Muscle of arm (tissue), 12 donors: ENCODE data around the gene RFX7. TPM values are rescaled to one million over a fixed set of nuclear protein-coding genes. Genes with fewer than 3 reads are reported as not detected.
"Not testable (repeated sequence)": the region's sequence is repeated elsewhere in the genome, so short reads cannot be mapped to it uniquely, and the experiment has no call there.

Source experiments
- DNase-seq: peaks from one replicate; pipeline ENCODE4 v3.0.0-alpha.2; 2013
- polyA plus RNA-seq, 12 donors: library from polyadenylated mRNA; unstranded; fragments of 120-200 nt; gene quantifications; one replicate each; pipeline ENCODE4 v1.2.1, GENCODE V29; 2013; ENCODE audit not compliant: insufficient read length in 12 of 12

Gene RFX7
- polyA plus RNA-seq, 12 donors: 14.2 to 28.2 (median 15.1) TPM; not detected in 1

DNA sequence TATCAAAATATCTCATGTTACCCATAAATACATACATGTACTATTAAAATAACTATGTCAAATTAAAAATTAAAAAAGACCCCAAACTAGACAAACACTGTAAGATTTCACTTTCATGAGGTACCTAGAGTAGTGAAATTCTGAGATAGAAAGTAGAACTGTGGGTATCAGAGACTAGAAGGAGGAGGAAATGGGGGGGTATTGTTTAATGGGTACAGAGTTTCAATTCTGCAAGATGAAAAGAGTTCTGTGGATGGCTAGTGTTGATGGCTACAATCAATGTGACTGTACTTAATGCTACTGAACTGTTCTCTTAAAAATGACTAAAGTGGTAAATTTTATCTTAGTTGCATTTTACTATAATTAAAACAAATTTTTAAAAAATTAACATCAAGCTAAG is 36.6 kb downstream of the RFX7 start:
- DNase-seq: no peak

DNA sequence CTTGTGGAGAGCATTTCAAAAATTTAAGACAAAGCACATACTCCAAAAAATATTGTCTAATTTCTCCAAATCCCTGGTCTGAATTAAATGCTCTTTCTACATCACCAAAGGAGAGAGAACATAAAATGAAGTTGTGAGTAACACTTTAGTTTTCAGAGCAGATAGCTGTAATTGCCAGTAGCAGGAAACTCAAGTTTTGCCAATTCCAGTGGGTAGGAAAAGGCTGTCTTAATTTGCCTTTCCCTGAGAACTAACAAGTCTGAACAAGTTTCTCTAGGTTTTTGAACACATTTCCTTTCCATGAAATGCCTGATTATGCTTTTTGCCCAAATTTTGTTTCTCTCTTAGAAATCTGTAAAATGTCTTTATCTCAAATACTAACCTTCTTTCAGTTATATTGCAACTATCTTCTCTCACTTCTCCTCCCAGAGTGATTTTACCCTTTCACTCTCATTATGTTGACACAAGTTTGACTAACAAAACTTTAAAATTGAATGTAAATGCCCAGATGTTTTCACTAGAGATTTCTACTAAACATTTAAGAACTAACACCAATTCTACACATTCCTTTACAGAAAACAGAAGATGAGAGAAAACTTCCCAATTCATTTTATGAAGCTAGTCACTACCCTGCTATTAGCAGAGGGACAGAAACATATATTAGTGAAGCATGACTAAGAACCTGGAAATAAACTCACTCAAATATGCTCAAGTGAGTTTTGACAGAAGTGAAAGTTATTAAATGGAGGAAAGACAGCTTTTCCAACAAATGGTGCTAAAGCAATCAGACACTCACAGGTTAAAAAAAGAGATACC is 38.4 kb downstream of the RFX7 start:
- DNase-seq: no peak

DNA sequence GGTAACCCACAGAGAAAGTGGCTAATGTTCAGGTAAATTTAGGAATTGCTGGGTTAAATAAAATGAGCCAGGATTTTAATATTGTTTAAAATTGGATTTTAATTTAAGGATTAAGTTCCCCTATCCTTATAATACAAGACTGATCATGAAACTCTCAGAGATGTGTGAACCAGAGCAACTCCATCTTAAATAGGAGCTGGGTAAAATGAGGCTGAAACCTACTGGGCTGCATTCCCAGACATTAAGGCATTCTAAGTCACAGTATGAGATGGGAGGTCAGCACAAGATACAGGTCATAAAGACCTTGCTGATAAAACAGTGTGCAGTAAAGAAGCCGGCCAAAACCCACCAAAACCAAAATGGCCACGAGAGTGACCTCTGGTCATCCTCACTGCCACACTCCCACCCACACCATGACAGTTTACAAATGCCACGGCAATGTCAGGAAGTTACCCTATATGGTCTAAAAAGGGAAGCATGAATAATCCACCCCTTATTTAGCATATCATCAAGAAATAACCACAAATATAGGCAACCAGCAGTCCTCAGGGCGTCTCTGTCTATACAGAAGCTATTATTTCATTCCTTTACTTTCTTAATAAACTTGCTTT is 40.3 kb downstream of the RFX7 start:
- DNase-seq: not testable (repeated sequence)

DNA sequence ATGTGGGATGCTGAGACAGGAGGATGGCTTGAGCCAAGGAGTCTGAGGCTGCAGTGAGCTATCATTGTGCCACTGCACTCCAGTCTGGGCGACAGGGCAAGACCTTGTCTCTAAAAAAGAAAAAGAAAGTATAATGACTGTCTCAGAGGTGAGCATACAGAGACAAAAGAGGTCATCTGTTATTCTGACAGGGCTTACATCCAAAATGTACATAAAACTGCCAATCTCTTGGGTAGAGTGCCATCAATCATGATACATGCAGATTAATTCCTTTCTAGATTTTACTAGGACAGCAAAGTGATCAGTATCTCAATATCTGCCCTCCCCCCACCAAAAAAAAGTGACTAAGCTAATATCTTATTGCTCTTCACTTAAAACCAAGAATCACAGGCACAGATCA is 41.0 kb downstream of the RFX7 start:
- no peak for DNase-seq

DNA sequence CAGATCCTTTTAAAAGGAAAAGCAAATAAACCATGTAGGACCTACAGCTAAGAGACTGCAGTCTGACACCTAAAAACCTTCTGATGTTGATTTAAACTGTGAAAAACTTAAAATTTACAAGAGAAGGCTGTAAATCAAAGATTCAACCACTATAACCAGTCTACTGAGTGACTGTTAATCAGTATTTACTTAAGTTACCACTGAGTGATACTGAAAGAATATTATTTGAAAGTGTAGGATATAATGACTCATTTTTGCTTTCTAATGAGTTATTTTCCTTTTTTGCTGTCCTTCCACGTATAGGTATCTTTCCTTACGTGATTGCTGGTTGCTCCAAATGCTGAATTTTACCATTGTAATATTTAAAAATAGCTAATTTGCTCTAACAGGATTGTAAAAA is 44.6 kb downstream of the RFX7 start:
- no peak for DNase-seq

DNA sequence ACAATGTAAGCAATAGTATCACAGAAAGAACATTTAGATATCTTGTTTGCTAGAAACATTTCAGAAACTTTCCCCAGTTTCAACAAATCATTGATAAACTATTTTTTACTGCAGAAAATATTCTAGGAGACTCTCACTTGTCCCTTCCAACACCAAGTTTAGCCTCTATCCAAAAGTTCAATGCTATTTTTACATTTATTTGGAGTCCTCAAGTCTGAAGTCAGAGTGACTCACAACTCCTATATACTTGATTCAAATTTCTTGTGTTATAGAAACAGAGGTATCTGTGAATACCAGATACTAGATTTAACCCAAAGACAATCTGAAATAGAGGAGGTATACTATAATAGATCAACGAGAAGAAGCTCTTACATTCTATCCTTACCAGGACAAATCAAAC is 49.6 kb downstream of the RFX7 start:
- no peak for DNase-seq

DNA sequence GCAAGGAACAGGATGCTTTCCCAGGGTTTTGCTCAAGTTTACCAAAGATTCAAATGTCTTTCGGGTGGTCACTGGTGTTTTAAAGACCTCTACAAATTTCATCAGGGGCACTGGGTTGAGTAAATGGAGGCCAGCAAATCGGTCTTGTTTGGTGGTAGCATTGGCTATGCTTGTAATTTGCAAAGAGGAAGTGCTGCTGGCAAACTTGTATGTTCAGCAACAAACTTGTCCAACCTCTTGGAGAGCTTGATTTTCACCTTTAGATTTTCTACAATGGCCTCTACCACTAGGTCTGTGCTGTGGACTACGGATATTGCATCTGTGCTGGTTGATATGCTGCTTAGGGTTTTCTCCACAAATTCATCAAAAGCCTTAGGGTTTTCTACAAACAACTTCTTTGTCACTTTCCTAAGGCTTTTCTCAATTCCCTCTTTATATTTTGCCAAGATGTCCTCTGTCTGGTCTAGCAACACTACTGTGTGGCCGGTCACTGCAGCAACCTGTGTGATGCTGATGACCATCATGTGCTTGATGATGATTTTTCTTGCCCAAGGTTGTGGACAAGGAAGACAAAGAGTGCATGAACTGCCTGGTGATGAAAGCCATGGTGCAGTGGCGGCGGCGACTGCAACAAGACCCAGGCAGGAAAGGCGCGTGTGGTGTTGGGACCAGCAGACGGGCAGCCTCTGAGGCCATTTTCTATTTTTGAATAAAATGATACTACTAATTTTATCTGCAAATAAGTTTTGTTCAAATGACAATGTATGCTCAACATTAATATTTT is 50.8 kb downstream of the RFX7 start:
- DNase-seq: no peak

DNA sequence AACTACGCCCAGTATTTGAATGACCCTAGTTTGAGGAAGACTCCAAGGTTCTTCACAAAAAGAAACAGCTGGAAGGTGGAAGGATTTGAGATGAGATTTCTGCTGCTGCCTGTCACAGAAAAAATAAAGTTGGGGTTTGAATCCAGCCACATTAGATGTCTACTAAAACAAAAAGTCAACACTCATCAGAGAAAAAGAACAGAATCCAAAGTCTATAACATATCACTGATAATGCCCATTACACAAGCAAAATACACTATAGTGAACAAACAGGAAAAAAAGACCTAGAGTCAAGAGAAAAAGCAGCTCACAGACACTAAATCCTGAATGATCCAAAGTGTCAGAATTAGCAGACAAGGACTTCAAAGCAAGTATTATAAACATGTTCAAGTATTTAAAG is 56.0 kb downstream of the RFX7 start:
- DNase-seq: no peak

DNA sequence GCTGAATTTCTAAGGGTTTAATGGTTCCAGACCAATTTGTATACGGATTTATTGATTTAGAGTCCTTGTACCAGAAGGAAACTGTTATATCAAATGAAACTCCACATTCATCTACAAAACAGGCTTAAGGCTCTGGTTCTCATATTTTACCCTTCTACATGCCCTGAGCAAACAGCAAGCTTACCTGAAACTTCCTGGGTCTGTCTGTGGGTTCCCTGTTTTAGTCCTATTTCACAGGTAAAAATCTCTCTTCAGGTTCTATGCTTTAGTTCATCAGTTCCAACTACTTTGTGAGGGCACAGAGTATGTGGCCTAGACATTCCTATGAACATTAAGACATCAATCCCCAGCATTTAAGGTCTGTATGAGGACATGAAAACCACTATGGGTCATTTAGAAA is 57.7 kb downstream of the RFX7 start:
- DNase-seq: no peak

DNA sequence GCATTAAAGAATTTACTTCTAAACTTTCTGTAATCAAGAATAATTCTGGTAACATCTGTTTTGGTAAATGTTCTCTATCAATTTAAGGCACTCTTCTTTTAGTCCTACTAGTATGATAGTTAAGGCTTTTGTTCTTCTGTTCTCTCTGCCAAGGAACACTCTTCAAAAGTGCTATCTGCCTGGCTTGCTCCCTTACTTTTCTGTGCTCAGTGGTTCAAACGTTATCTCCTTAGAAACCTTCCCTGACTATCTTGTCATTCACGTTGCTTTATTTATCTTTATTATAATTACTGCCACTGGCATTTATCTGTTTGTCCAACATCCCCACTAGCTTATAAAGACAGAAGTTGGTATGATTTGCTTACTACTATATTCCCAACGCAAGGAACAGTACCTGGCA is 59.2 kb downstream of the RFX7 start:
- no peak for DNase-seq

DNA sequence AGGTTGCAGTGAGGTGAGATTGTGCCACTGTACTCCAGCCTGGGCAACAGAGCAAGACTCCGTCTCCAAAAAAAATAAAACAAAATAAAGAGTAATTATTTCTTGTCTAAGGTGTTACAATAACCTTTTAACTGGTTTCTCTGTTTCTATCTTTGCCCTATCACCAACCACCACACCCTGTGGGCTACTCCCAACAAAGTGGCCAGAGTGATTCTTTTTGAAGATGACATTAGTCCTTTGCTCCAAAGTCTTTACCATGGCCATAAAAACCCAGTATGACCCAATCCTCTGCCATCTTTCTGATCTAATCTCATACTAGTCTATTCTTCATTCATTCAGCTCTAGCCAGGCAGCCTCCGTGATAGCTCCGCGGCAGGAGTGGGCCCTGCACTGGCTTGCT is 62.8 kb downstream of the RFX7 start:
- DNase-seq: no peak

DNA sequence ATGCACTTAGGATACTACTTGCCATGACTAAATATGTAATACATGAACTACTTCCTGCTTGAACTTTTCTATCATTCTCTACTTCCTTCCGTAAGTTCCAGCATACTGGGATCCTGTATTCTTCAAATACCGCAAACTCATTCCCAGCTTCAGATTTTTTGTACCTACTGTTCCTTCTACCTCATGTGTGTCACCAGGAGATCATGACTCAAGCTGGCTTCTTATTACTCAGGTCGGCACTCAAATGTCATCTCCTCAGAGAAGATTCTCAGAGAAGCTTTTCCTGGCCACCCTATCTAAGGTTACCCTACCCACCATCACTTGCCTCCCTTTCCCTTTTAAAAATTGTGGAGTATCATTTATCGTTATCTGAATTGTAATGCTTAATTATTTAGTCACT is 66.7 kb downstream of the RFX7 start:
- no peak for DNase-seq

DNA sequence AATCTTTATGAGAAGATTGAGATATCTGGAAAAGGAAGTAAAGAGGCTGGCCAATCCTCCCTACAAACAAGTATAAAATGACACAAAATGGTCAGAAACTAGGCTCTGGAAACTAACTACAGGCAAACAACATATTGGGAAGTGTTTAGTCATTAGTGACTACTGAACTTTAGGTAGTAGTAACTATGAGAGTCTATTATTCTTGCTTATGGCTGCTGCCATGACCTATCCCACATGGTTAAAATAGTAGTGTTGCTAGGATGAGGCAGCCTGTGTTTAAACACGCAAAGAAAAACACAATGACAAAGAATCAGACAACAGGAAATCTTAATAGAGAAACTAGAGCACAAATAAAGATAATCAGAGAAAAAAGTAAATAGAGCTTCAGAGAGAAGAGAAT is 67.9 kb downstream of the RFX7 start:
- DNase-seq: no peak

DNA sequence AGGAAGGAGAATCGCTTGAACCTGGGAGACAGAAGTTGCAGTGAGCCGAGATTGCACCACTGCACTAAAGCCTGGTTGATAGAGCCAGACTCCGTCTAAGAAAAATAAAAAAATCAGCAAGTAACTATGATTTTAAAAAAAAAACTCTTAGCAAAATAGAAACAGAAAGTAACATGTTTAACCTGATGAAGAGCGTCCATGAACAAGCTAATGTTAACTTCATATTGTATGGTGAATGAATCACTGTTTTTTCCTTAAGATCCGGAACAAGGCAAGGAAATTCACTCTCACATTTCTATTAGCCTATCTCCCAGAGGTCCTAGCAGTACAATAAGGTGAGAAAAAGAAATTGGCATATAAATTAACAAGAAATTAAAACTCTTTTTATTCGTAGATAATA is 69.0 kb downstream of the RFX7 start:
- DNase-seq: no peak

DNA sequence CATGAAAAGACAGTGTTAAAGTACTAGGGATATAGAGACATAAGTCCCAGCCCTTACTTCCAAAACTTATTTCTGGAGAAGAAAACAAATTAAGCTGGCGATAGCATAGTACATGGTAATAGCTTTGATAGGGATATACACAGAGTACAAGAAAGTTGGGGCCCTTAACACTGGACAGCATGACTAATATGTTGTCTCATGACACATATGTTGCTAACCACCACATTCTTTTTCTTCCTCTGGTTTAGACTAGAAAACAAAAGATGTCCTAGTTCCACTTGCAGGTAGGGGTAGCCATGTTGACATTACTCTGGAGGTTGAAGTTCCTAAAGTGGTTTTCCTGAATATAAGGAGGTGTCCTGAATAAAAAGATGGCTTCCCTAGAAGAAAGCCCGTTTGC is 75.3 kb downstream of the RFX7 start:
- DNase-seq: no peak

DNA sequence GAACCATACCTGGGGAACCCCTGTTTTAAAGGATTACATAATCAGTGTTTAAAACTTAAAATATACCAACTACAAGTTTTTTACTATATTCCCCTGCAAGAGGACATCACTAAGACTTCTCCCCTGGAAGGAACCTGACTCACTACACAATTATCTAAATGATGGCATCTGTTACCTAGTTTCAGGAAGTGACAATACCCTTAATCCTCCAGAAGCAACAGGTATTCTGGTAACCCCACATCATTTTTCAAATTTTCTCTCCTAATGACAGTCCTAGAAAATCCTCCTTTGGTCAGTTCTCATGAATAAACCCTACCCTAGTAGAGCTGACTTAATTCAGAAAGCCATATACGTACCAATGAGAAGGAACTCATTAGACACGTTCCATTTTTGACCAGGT is 78.4 kb downstream of the RFX7 start:
- no peak for DNase-seq

DNA sequence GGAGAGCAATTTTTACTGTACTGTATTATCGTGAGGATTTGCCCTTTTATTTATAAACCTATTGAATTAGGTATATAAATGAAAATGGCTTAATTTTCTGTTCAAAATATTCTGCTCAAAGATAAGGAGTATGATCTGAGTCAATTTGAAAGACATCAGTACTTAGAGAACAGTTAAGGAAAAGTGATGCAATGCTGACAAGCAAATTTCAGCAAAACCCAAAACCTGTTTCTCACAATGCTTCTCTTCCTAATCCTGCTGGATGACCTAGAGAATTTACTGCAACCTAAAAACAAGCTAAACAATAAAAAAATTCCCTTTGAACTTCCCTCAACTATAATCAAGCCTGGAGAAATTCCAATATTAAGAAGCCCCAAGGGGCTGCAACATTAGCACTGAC is 82.7 kb downstream of the RFX7 start:
- no peak for DNase-seq

DNA sequence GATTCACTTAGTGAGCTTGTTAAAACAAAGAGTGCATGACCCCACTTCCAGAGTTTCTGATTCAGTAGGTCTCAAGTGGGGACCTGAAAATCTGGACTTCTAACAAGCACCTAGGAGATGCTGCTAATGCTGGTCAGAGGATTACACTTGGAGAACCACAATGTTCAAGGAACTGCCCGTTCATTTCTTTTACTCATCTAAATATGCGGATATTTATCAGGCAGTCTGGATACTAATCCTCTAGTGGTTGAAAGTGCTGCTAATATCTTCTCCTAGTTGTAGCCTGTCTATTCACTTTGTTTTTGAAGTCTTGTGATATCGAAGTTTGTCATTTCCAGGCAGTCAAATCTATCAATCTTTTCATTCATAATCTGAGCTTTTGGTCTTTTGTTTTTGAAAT is 86.8 kb downstream of the RFX7 start:
- DNase-seq: no peak

DNA sequence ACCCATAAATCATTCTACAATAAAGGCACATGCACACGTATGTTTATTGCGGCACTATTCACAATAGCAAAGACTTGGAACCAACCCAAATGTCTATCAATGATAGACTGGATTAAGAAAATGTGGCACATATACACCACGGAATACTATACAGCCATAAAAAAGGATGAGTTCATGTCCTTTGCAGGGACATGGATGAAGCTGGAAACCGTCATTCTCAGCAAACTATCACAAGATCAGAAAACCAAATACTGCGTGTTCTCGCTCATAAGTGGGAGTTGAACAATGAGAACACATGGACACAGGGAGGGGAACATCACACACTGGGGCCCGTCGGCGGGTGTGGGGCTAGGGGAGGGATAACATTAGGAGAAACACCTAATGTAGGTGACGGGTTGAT is 88.4 kb downstream of the RFX7 start:
- not testable (repeated sequence) for DNase-seq

DNA sequence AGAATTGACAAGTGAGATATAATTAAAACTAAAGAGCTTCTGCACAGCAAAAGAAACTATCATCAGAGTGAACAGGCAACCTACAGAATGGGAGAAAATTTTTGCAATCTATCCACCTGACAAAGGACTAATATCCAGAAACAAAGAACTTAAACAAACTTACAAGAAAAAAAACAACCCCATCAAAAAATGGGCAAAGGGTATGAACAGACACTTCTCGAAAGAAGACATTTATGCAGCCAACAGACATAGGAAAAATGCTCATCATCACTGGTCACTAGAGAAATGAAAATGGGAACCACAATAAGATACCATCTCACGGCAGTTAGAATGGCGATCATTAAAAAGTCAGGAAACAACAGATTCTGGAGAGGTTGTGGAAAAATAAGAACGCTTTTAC is 88.9 kb downstream of the RFX7 start:
- not testable (repeated sequence) for DNase-seq

DNA sequence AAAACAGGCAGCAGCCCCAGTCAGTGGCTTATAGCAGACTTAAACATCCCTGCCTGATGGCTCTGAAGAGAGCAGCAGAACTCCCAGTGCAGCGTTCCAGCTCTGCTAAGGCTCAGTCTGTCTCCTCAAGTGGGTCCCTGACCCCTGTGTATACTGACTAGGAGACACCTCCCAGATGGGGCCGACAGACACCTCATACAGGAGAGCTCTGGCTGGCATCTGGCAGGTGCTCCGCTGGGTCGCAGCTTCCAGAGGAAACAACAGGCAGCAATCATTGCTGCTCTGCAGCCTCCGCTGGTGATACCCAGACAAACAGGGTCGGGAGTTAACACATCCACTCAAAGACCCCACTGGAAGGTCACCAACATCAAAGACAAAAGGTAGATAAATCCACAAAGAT is 93.5 kb downstream of the RFX7 start:
- DNase-seq: no peak

DNA sequence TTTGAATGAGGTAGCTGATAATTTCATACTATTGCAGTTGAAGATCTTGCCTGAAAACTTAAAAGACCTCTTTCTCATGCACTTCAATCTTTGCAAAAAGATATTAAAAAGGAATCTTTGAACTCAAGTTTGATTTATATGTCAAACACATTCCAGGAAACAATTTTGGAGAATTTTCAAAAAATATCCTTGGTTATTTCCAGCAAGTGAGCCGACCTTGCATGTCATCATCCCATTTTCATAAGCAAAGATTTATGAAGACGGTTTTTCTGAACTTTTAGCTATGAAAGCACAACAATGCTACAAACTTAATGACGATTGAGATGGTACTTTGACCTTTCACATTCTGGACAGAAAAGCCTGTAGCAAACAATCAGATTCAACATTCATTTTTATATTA is 95.6 kb downstream of the RFX7 start:
- no peak for DNase-seq

DNA sequence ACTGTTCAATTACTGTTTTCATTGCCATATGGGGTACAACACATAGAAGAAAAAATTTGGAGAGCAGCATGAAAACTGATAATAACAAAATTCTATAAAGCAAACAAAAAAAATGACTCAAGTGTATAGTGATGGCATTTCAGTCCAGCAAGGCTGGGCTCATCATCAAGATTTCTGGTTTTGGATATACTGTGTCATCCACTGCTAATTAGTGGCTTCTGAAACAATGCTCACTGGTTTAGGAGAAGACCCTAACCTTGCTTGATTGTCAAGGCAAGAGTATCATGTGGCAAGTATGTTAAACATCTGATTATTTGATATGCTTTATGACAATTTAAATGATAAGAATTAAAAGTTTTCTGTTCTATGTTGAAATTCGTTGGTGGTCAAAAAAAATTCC is 96.9 kb downstream of the RFX7 start:
- no peak for DNase-seq
